Stimulated activated CD8-positive, alpha-beta memory T cell treated with anti-CD3 and anti-CD28 coated beads, Interleukin-7, amount 100 ng/mL, for 48 hours (primary cell): ENCODE results near the gene LDHAL6B.
A peak's percentile ranks its signal among the peaks of the same experiment; 100 is the strongest.
"Not testable (repeated sequence)": the region's sequence is repeated elsewhere in the genome, so short reads cannot be mapped to it uniquely, and the experiment has no call there.

ENCODE experiments used
- DNase-seq, 2 donors: peaks; one replicate each; pipeline ENCODE4 v3.0.0-alpha.2; 2020; ENCODE audit warnings: low read depth in 1 of 2; ENCODE audit errors: extremely low read depth in 1 of 2

The LDHAL6B gene

DNA sequence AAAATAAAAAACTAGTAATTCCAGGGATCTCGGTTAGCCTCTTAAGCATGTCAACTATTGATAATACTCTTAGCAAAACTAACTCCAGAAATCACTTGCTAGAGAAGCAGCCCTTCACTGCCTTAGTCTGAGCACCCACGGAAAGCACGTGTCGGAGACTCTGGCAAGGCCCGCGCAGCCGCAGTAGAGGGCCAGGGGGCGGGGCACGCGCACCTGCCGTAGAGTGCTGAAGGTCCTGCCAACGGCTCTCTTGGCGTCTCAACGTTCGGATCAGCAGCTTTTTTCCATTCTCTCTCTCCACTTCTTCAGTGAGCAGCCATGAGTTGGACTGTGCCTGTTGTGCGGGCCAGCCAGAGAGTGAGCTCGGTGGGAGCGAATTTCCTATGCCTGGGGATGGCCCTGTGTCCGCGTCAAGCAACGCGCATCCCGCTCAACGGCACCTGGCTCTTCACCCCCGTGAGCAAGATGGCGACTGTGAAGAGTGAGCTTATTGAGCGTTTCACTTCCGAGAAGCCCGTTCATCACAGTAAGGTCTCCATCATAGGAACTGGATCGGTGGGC is at the start of gene LDHAL6B:
Gene LDHAL6B, plus strand, starts transcription at position 221 of the 561 bp plus-strand sequence. Its CDS starts 98 bp downstream, at position 319.
- no peak for DNase-seq

GRCh38 chr15:59157396-59157795 is 49.2 kb upstream of the LDHAL6B start:
- no peak for DNase-seq

- no peak for DNase-seq
These were observed 48.6 kb upstream of the LDHAL6B start for GRCh38 chr15:59157840-59158700.

DNA sequence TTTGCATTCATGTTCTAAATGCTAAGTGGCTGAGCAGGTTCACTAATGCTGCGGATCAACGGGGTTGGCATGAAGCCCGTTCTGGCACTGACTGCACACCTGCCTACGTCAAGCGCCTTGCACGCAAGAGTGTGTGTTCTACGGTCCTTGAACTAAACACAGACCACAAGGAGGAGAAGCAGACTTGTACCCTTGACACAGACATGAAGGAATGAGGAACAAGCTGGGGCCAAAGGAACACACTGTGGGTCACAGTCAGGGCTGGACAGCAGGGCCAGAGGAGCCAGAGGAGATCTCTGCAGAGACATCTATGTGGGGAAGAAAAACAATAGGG is 48.0 kb upstream of the LDHAL6B start:
- no peak for DNase-seq

DNA sequence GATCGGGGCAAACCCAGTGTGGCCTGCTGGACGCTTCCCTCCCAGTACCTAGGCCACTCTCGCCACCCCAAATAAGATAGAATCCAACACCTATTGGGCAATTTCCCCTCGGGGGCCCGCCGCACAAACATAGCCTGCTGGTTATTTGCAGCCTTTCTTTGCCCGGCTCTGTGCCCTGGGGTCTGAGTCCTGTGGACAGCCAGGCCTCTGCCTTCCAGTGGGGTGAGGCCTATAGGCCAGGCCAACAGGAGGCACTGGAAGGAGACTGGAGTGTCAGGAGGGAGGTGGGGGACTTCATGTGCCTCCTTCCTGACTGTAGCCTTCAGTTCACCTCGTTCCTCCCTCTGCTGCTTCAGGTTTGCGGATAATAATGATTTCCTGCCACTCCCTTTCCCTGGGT is 47.4 kb upstream of the LDHAL6B start:
- DNase-seq, result no peak

DNA sequence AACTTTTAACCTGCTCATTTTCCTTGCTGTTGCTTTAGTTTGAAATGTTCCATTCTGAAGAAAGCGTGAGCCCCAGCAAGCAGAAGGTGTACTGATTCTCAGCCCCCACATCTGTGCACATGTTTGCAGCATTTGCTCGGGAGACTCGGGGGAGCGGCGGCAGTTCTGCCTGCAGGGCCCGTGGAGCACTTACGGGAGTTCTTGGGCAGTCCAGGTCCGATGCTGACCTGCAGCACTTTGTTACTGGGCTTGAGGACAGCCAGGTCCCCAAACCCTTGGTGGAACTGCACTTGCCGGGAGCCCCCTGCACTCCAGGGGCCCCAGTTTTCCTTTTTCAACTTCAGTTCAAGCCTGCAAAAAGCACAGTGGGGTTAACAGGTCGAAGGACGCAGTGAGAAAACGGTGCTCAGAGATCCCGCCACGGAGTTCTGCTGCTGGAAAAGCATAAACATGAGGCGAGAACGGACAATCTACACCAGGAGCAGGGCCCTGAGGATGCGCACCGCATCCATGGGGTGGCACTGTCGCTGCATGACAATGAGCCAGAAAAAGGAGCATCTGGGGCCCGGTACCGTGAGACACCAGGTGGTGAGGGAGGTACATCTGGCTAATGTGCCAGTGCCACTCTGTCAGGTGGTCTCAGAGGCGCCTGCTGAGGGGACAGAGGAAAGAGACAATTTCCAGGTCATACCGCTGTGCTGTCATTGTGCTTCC is 45.6 kb upstream of the LDHAL6B start:
- no peak for DNase-seq

DNA sequence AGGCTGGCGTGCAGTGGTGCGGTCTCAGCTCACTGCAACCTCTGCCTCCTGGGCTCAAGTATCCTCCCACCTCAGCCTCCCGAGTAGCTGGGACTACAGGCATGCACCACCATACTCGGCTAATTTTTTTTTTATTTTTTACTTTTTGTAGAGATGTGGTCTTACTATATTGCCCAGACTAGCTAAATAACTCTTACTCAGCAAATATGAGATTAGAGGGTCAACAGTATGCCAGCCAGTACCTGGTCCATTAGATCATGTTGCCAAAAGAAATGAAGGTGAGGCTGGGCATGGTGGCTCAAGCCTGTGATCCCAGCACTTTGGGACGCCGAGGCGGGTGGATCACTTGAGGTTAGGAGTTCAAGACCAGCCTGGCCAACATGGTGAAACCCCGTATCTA is 44.6 kb upstream of the LDHAL6B start:
- DNase-seq, result not testable (repeated sequence)

- no peak for DNase-seq
These were observed 40.9 kb upstream of the LDHAL6B start for GRCh38 chr15:59165726-59166125.

- DNase-seq, result no peak
These were observed 40.5 kb upstream of the LDHAL6B start for GRCh38 chr15:59166166-59166565.

GRCh38 chr15:59166601-59167265 is 39.9 kb upstream of the LDHAL6B start:
- no peak for DNase-seq

DNA sequence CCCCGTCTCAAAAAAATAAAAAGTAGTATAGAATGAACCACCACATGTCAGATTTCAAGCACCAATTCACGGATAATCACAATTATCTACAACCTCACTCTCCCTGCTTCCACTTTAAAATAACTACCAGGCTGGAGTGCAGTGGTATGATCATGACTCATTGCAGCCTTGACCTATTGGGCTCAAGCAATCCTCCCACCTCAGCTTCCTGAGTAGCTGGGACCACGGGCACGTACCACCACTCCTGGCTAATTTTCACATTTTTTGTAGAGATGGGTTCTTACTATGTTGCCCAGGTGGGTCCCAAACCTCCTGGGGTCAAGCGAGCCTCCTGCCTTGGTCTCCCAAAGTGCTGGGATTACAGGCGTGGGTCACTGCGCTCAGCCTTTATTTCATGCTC is 38.1 kb upstream of the LDHAL6B start:
- DNase-seq, result no peak

GRCh38 chr15:59169251-59169708 is 37.4 kb upstream of the LDHAL6B start:
- DNase-seq, result no peak

DNA sequence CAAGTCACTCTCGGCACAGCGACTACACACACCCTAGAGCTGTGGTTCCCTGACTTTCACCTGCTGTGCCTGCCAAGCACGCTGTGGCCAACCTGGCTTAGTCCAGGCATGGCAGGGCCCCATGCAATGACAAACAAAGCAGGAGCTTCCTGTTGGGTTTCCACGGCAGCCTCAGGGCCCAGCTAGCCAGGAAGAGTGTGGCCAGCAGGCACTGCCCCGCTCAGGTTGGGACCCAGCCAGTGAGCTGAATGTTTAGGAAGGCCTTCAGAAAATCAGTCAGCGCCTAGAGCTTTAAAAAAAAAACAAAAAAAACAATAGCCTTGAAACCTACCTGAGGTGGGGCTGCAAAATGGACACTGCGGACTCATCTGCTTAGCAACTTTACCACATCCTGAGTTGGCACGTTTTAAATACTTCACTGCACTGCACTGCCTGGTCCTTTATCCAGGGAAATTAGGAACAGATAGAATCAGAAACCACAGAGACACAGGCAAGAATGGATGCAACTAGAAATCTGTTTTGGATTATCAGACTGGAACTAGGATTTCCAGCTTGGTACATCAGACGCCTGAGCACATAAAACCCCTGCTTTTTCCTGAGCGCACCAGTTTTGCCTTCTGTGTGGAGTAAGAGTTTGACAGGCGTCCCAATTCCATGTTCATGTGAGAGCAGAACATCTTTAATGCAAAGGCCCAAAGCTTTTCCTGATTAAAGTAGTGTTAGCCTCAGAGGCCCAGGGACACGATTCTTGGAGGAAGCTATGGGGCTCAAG is 36.2 kb upstream of the LDHAL6B start:
- no peak for DNase-seq

GRCh38 chr15:59171067-59171397 is 35.6 kb upstream of the LDHAL6B start:
- DNase-seq, result no peak

DNA sequence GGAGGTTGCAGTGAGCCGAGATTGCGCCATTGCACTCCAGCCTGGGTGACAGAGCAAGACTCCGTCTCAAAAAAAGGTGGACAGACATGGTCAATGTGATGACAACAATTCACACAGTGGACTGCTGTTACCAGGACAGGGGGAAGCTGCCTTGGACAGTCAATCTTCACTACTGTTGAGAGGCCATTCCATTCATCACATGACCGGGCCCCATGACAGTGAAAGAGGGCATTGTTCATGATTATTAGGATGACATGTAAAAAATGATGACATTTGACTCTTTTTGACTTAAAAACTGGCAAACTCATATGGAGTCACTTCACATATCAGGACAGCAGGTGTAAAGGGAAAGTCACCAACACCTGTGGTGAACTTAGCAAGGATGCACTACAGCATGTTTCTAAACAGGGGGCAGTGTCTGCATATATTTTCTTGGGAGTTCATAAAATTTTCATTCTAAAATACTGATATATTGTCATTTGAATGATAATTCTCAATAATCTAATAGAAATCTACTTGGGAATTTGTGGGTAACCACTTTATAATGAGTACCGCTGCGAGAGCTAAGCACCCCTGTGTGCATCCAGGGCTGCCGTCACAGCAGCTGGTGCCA is 34.2 kb upstream of the LDHAL6B start:
- DNase-seq, result no peak

DNA sequence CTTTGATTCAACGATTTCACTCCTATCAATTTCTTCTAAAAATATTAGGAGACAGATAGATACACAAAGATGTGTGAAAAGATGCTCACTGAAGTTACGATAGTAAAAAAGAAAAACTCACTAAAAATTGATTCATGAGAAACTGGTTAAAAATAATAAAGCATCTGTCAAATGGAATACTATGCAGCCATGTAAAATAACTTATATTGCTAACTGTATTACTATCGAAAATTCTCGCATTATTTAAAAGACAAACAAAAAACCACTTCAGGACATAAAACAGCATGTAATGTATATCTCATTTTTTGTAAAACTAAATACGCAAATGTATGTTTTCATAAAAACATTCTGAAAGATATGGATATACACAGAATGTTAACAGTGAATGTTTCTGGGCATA is 33.4 kb upstream of the LDHAL6B start:
- DNase-seq, result no peak

- no peak for DNase-seq
These were observed 32.4 kb upstream of the LDHAL6B start for GRCh38 chr15:59174151-59174834.

DNA sequence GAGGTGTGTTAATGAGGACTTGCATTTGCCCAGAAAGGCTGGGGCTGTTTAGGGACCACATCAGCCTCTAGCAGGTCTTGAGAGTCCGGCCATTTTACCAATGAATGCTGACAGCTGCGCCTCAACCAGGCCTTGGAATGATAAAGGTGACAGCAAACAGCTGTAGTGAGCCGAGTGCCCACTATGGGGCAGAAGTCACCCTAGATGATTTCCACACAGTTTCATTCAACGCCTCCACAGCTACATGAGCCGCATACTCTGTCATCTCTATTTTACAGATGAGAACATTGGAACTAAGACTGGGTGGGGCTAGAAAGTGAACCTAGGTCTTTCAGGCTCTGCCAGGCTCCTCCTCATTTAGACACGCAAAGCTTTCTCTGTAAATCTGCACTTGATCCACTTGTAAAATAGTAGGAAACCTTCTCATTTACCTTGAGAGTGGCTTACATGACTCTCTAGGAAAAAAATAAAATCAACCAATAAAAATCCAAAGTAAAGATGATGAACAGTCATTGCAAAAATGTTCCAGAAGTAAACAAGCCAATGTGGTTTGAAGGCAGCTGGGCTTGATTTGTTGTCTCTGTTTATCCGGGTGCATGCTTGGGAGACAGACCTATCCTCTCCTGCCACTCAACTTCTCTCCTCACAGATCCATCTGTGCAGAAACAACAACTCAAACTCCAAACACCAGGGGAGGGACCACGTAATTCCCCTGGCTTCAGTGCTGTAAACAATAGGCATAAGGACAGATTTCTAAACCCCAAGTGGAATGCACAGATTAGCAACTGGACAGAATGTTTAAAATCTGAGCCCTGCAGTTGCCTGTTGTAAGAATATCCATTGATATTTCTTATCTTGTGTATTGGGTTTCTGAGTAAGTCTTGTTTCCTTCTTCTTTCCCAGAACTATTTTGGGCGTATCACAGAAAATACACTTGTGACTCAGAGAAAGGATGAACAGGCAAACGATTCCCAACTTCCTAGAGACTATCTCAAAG is 31.5 kb upstream of the LDHAL6B start:
- DNase-seq, result peak; percentile 5 to 36
